ENCODE data around the gene ZNF76.
"Not testable (repeated sequence)": the region's sequence is repeated elsewhere in the genome, so short reads cannot be mapped to it uniquely, and the experiment has no call there.

DNA sequence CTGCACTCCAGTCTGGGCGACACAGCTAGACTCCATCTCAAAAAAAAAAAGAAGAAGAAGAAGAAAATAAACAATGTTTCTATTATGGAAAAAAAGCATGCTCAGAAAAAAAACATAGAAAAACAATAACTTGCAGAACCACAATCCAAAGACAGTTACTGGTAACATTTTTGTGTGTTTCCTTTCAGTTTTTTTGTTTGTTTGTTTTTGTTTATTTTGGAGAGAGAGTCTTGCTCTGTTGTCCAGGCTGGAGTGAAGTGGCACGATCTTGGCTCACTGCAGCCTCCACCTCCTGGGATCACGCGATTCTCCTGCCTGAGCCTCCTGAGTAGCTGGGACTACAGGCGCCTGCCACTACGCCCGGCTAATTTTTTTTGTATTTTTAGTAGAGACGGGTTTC, 69.4 kb downstream of the ZNF76 start:
- not testable (repeated sequence) for TF ChIP-seq EZH2 (IDR thresholded peaks at IDR 0.05; ENCODE audit: insufficient read depth, low read length)
- TF ChIP-seq, protein P1, sequence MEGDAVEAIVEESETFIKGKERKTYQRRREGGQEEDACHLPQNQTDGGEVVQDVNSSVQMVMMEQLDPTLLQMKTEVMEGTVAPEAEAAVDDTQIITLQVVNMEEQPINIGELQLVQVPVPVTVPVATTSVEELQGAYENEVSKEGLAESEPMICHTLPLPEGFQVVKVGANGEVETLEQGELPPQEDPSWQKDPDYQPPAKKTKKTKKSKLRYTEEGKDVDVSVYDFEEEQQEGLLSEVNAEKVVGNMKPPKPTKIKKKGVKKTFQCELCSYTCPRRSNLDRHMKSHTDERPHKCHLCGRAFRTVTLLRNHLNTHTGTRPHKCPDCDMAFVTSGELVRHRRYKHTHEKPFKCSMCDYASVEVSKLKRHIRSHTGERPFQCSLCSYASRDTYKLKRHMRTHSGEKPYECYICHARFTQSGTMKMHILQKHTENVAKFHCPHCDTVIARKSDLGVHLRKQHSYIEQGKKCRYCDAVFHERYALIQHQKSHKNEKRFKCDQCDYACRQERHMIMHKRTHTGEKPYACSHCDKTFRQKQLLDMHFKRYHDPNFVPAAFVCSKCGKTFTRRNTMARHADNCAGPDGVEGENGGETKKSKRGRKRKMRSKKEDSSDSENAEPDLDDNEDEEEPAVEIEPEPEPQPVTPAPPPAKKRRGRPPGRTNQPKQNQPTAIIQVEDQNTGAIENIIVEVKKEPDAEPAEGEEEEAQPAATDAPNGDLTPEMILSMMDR (IDR thresholded peaks at IDR 0.05; ENCODE audit: insufficient read depth, low read depth, low read length) = not testable (repeated sequence)
